MM.1S (cell line): ENCODE measurements around the gene FUT4.

Experiments used
- DNase-seq: peaks from one replicate; pipeline ENCODE4 v3.0.0-alpha.2; 2015
- H2AFZ ChIP-seq: fragments of 300-600 bp; sonication (generic); 2 replicates; pipeline ENCODE4 v1.6.0; 2016; ENCODE audit warnings: antibody characterized with exemption, low read length
- H3F3A ChIP-seq: fragments of 300-600 bp; sonication (generic); 2 replicates; pipeline ENCODE4 v1.6.1; 2016; ENCODE audit warnings: mild to moderate bottlenecking, antibody characterized with exemption, low read length, moderate library complexity, mixed read lengths; ENCODE audit not compliant: insufficient read depth
- H3K27ac ChIP-seq: fragments of 300-600 bp; sonication (generic); 2 replicates; pipeline ENCODE4 v1.5.1; 2016; ENCODE audit warnings: mild to moderate bottlenecking, low read length
- H3K27me3 ChIP-seq: fragments of 300-600 bp; sonication (generic); replicated peaks from 2 replicates; pipeline ENCODE4 v1.6.0; 2016; ENCODE audit warnings: low read length; ENCODE audit not compliant: insufficient read depth
- H3K36me3 ChIP-seq: fragments of 300-600 bp; sonication (generic); replicated peaks from 2 replicates; pipeline ENCODE4 v1.6.1; 2016; ENCODE audit warnings: mild to moderate bottlenecking, low read length, mixed read lengths; ENCODE audit not compliant: insufficient read depth
- H3K4me1 ChIP-seq: fragments of 300-600 bp; sonication (generic); 2 replicates; pipeline ENCODE4 v1.6.1; 2016; ENCODE audit warnings: low read length, mixed read lengths
- H3K4me2 ChIP-seq: fragments of 300-600 bp; sonication (generic); 2 replicates; pipeline ENCODE4 v1.6.0; 2016; ENCODE audit warnings: low read depth, low read length
- H3K4me3 ChIP-seq: fragments of 300-600 bp; sonication (generic); 2 replicates; pipeline ENCODE4 v1.5.1; 2016; ENCODE audit warnings: low read length, mixed read lengths
- H3K79me2 ChIP-seq: fragments of 300-600 bp; sonication (generic); 2 replicates; pipeline ENCODE4 v1.6.1; 2016; ENCODE audit warnings: mixed run types, low read length, mixed read lengths
- H3K9ac ChIP-seq: fragments of 300-600 bp; sonication (generic); 2 replicates; pipeline ENCODE4 v1.6.1; 2016; ENCODE audit warnings: low read length, mixed read lengths
- H3K9me2 ChIP-seq: fragments of 300-600 bp; sonication (generic); replicated peaks from 2 replicates; pipeline ENCODE4 v1.6.1; 2016; ENCODE audit warnings: mild to moderate bottlenecking, low read length, mixed read lengths; ENCODE audit not compliant: insufficient read depth
- H3K9me3 ChIP-seq: fragments of 300-600 bp; sonication (generic); replicated peaks from 2 replicates; pipeline ENCODE4 v1.6.1; 2016; ENCODE audit warnings: mild to moderate bottlenecking, low read length, mixed read lengths; ENCODE audit not compliant: insufficient read depth
- H4K20me1 ChIP-seq: fragments of 300-600 bp; sonication (generic); 2 replicates; pipeline ENCODE4 v1.6.1; 2016; ENCODE audit warnings: mild to moderate bottlenecking, low read length, moderate library complexity, mixed read lengths; ENCODE audit not compliant: insufficient read depth
- CTCF ChIP-seq: fragments of 300-600 bp; sonication (generic); IDR thresholded peaks from 2 replicates; pipeline ENCODE4 v1.5.1; 2016; ENCODE audit warnings: antibody characterized with exemption, low read length, mixed read lengths
- EZH2 ChIP-seq: fragments of 300-600 bp; sonication (generic); optimal IDR thresholded peaks from 2 replicates; pipeline ENCODE3; 2017; ENCODE audit warnings: low read depth, mild to moderate bottlenecking, antibody characterized with exemption, low read length, mixed read lengths
- EZH2phosphoT487 ChIP-seq: fragments of 300-600 bp; sonication (generic); IDR thresholded peaks from 2 replicates; pipeline ENCODE4 v1.6.1; 2018; ENCODE audit warnings: antibody characterized with exemption, low read length

Gene FUT4

GRCh38 chr11:94516725-94517124 is 27.0 kb upstream of the FUT4 start:
- no peak overlapping the region for H3K9ac ChIP-seq
- H3K4me3 ChIP-seq, result no peak overlapping the region
- H4K20me1 ChIP-seq, result no peaks in the 10 kb centered on the region
- TF ChIP-seq CTCF (no peak), EZH2phosphoT487 (no peak), EZH2 (no peak)
- H3K4me2 ChIP-seq, result no peak overlapping the region
- H2AFZ ChIP-seq, result no peak overlapping the region
- no peak overlapping the region for H3K27ac ChIP-seq
- H3K9me2 ChIP-seq, result no peaks in the 10 kb centered on the region
- no peaks in the 10 kb centered on the region for H3K9me3 ChIP-seq
- no peaks in the 10 kb centered on the region for H3K79me2 ChIP-seq
- no peaks in the 10 kb centered on the region for H3K4me1 ChIP-seq
- H3K27me3 ChIP-seq, result no peaks in the 10 kb centered on the region
- H3F3A ChIP-seq, result no peaks in the 10 kb centered on the region
- no peak for DNase-seq
- no peaks in the 10 kb centered on the region for H3K36me3 ChIP-seq

GRCh38 chr11:94518300-94518699 is 25.4 kb upstream of the FUT4 start:
- Histone ChIP-seq H3K9ac (no peak overlapping the region), H4K20me1 (no peaks in the 10 kb centered on the region)

GRCh38 chr11:94519478-94520084 is 24.1 kb upstream of the FUT4 start:
- H3K36me3 ChIP-seq, result no peaks in the 10 kb centered on the region
- H2AFZ ChIP-seq, result no peak overlapping the region
- peaks cover 10% of the 10 kb centered on the region for H3K4me1 ChIP-seq
- DNase-seq, result peak; percentile 54
- H3K9me2 ChIP-seq, result no peaks in the 10 kb centered on the region
- no peaks in the 10 kb centered on the region for H3K9me3 ChIP-seq
- H3K79me2 ChIP-seq, result no peaks in the 10 kb centered on the region
- no peak overlapping the region for H3K9ac ChIP-seq
- no peak overlapping the region for H3K4me2 ChIP-seq
- peaks cover 6% of the 10 kb centered on the region; the same call in 1 of the 2 replicates for H3F3A ChIP-seq
- H4K20me1 ChIP-seq, result no peaks in the 10 kb centered on the region
- no peak overlapping the region for H3K4me3 ChIP-seq
- TF ChIP-seq CTCF, result peak; percentile 61
- no peak for TF ChIP-seq EZH2
- no peaks in the 10 kb centered on the region for H3K27me3 ChIP-seq
- H3K27ac ChIP-seq, result no peak overlapping the region

More at GRCh38 chr11:94518300-94518699, 25.4 kb upstream of the FUT4 start:
- no peaks in the 10 kb centered on the region for H3K4me1 ChIP-seq
- TF ChIP-seq EZH2 (no peak), EZH2phosphoT487 (no peak)
- no peaks in the 10 kb centered on the region for H3K36me3 ChIP-seq
- no peak overlapping the region for H2AFZ ChIP-seq
- no peaks in the 10 kb centered on the region for H3K27me3 ChIP-seq
- H3K9me2 ChIP-seq, result no peaks in the 10 kb centered on the region
- H3F3A ChIP-seq, result no peaks in the 10 kb centered on the region
- H3K9me3 ChIP-seq, result no peaks in the 10 kb centered on the region
- no peak overlapping the region for H3K27ac ChIP-seq
- H3K79me2 ChIP-seq, result no peaks in the 10 kb centered on the region
- no peak for DNase-seq
- H3K4me2 ChIP-seq, result no peak overlapping the region
- H3K4me3 ChIP-seq, result no peak overlapping the region

- H3K4me2 ChIP-seq, result no peak overlapping the region
- H3K9me2 ChIP-seq, result no peaks in the 10 kb centered on the region
- peaks cover 13% of the 10 kb centered on the region for H3K4me1 ChIP-seq
- H3K79me2 ChIP-seq, result no peaks in the 10 kb centered on the region
- no peak overlapping the region for H3K4me3 ChIP-seq
- H4K20me1 ChIP-seq, result no peaks in the 10 kb centered on the region
- H3K27ac ChIP-seq, result no peak overlapping the region
- no peak overlapping the region for H3K9ac ChIP-seq
- no peaks in the 10 kb centered on the region for H3K9me3 ChIP-seq
- no peaks in the 10 kb centered on the region for H3K36me3 ChIP-seq
- H3K27me3 ChIP-seq, result no peaks in the 10 kb centered on the region
- H3F3A ChIP-seq, result peaks cover 7% of the 10 kb centered on the region; the same call in 1 of the 2 replicates
- no peak for TF ChIP-seq EZH2phosphoT487
- TF ChIP-seq CTCF, result peak; percentile 29; the same call in 1 of the 2 replicates
- H2AFZ ChIP-seq, result no peak overlapping the region
- no peak for DNase-seq
Measured at GRCh38 chr11:94521684-94522083, 22.0 kb upstream of the FUT4 start.
